Measurements from ENCODE around the gene GALNTL6.

- no peak for TF ChIP-seq POLR2AphosphoS5 (IDR thresholded peaks at IDR 0.05)
- TF ChIP-seq EP300 (IDR thresholded peaks at IDR 0.05) = no peak
- no peak for TF ChIP-seq CTCF (IDR thresholded peaks at IDR 0.05)
- no peak for TF ChIP-seq POLR2A (IDR thresholded peaks at IDR 0.05)
These were observed 1083.8 kb downstream of the GALNTL6 start for GRCh38 chr4:172897046-172897445.

Data from suprapubic skin (tissue), 4 donors.